CD4-positive, alpha-beta T cell treated with Interleukin-6 at 100 ng/mL for 8 hours (primary cell): ENCODE data around the gene POR.
"Not testable (repeated sequence)": the region's sequence is repeated elsewhere in the genome, so short reads cannot be mapped to it uniquely, and the experiment has no call there.

Experiments
- DNase-seq: peaks from one replicate; pipeline ENCODE4 v3.0.0-alpha.2; 2020; ENCODE audit warnings: mixed read lengths, low spot score

Gene POR

GRCh38 chr7:76029682-76030081 lies 114.7 kb downstream of the POR start:
- DNase-seq, result not testable (repeated sequence)

DNA sequence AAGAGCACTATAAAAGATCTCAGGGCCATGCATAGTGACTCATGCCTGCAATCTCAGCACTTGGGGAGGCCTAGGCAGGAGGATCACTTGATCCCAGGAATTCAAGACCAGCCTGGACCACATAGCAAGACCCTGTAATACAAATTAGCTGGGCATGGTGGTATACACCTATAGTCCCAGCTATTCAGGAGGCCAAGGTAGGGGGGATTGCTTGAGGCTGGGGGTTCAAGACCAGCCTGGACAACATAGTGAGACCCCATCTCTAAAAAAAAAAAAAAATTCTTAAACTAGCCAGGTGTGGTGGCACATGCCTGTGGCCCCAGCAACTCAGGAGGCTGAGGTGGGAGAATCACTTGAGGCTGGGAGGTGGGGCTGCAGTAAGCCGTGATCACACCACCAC lies 117.0 kb downstream of the POR start:
- no peak for DNase-seq
